GM12891 (cell line): ENCODE measurements around the gene C3orf20.

Experiments used
- DNase-seq: peaks from one replicate; pipeline ENCODE4 v3.0.0; 2011; ENCODE audit warnings: low spot score; ENCODE audit not compliant: insufficient read length
- FAIRE-seq: peaks from 2 replicates; lab custom pipeline; 2011; peaks lifted over from hg19 to GRCh38; lab: Jason Lieb, UNC
- PAX5 ChIP-seq: IDR thresholded peaks from 2 replicates; pipeline ENCODE4 v1.6.1; 2011; ENCODE audit warnings: low read length, moderate library complexity, mild to moderate bottlenecking; ENCODE audit not compliant: insufficient read depth, severe bottlenecking
- POLR2A ChIP-seq: IDR thresholded peaks from 2 replicates; pipeline ENCODE4 v1.6.1; 2011; ENCODE audit warnings: low read depth, low read length, control low read depth
- POLR2AphosphoS5 ChIP-seq: IDR thresholded peaks from 2 replicates; pipeline ENCODE4 v1.6.1; 2011; ENCODE audit warnings: low read depth, low read length, control low read depth
- POU2F2 ChIP-seq: IDR thresholded peaks from 2 replicates; pipeline ENCODE4 v1.6.1; 2011; ENCODE audit warnings: low read depth, mild to moderate bottlenecking, control low read depth, low read length, moderate library complexity
- SPI1 ChIP-seq: IDR thresholded peaks from 2 replicates; pipeline ENCODE4 v1.6.1; 2011; ENCODE audit warnings: low read depth, low read length, control low read depth
- TAF1 ChIP-seq: IDR thresholded peaks from 2 replicates; pipeline ENCODE4 v1.6.1; 2011; ENCODE audit warnings: low read depth, low read length, control low read depth

The C3orf20 gene

GRCh38 chr3:14791343-14791945 is 116.5 kb downstream of the C3orf20 start:
- DNase-seq (peak; percentile 65), FAIRE-seq (peak; percentile 73)
- TF ChIP-seq SPI1 (no peak), PAX5 (no peak), POU2F2 (no peak), POLR2A (no peak), POLR2AphosphoS5 (no peak), TAF1 (no peak)

- TF ChIP-seq POU2F2 = no peak
- TF ChIP-seq PAX5 = no peak
- no peak for TF ChIP-seq POLR2AphosphoS5
- TF ChIP-seq POLR2A = no peak
- no peak for TF ChIP-seq TAF1
- no peak for TF ChIP-seq SPI1
- no peak for FAIRE-seq
- DNase-seq = no peak
Observed at GRCh38 chr3:14792691-14793121, 117.8 kb downstream of the C3orf20 start.

- no peak for FAIRE-seq
- TF ChIP-seq TAF1 (no peak), POLR2A (no peak), SPI1 (no peak), POU2F2 (no peak), POLR2AphosphoS5 (no peak), PAX5 (no peak)
- no peak for DNase-seq
Observed at GRCh38 chr3:14793126-14793857, 118.4 kb downstream of the C3orf20 start.

- DNase-seq = no peak
- FAIRE-seq = no peak
- TF ChIP-seq POLR2A = no peak
- no peak for TF ChIP-seq POU2F2
- no peak for TF ChIP-seq SPI1
- TF ChIP-seq POLR2AphosphoS5 = no peak
Observed at GRCh38 chr3:14793858-14794234, 118.9 kb downstream of the C3orf20 start.

GRCh38 chr3:14794435-14794834 is 119.5 kb downstream of the C3orf20 start:
- TF ChIP-seq TAF1 (no peak), PAX5 (no peak), POU2F2 (no peak), POLR2A (no peak)
- FAIRE-seq = no peak
- DNase-seq = no peak

- TF ChIP-seq PAX5 (no peak), SPI1 (no peak), POU2F2 (no peak), TAF1 (no peak), POLR2A (no peak), POLR2AphosphoS5 (no peak)
Observed at GRCh38 chr3:14795996-14796395, 121.1 kb downstream of the C3orf20 start.

GRCh38 chr3:14796403-14797077 is 121.6 kb downstream of the C3orf20 start:
- DNase-seq (no peak), FAIRE-seq (no peak)
- TF ChIP-seq SPI1 = no peak
- no peak for TF ChIP-seq PAX5
- TF ChIP-seq POU2F2 = no peak
- TF ChIP-seq POLR2A = no peak
- no peak for TF ChIP-seq POLR2AphosphoS5
- TF ChIP-seq TAF1 = no peak

More at GRCh38 chr3:14795996-14796395, 121.1 kb downstream of the C3orf20 start:
- FAIRE-seq (no peak), DNase-seq (no peak)

GRCh38 chr3:14797731-14798130 is 122.8 kb downstream of the C3orf20 start:
- no peak for FAIRE-seq
- no peak for DNase-seq
- TF ChIP-seq POU2F2 = no peak
- no peak for TF ChIP-seq POLR2A

GRCh38 chr3:14798231-14798630 is 123.3 kb downstream of the C3orf20 start:
- TF ChIP-seq POU2F2 = no peak
- TF ChIP-seq TAF1 = no peak
- no peak for TF ChIP-seq POLR2A
- TF ChIP-seq SPI1 = no peak
- TF ChIP-seq POLR2AphosphoS5 = no peak
- TF ChIP-seq PAX5 = no peak
- DNase-seq (no peak), FAIRE-seq (no peak)
